WTC11 (cell line): ENCODE measurements around the gene LTV1. TPM values are rescaled to one million over a fixed set of nuclear protein-coding genes. Genes with fewer than 3 reads are reported as not detected.

Experiments
- ATAC-seq: fragments of 200-7000 bp; cut with Tn5 transposase; 2 replicates; pipeline ENCODE4 v1.10.0; 2021; ENCODE audit warnings: mild to moderate bottlenecking, moderate library complexity
- CTCF ChIA-PET: fragments of 300-600 bp; sonication (Branson Sonifier 250); formaldehyde crosslinking; loops from one replicate; lab custom pipeline; 2021; ENCODE audit warnings: antibody characterized with exemption; lab: Charles Lee
- POLR2A ChIA-PET: fragments of 350-600 bp; sonication (Branson Sonifier 250); formaldehyde crosslinking; loops from one replicate; lab custom pipeline; 2021; ENCODE audit warnings: antibody characterized with exemption; lab: Charles Lee
- DNase-seq: peaks from one replicate; pipeline ENCODE4 v3.0.0; 2021; ENCODE audit warnings: low spot score
- H3K27ac Mint-ChIP-seq: 2 replicates; pipeline ENCODE4 v1.8.0; 2021; ENCODE audit warnings: mixed read lengths
- H3K27me3 Mint-ChIP-seq: 2 replicates; pipeline ENCODE4 v1.8.0; 2021; ENCODE audit warnings: low read depth, mild to moderate bottlenecking, moderate library complexity, mixed read lengths
- H3K36me3 Mint-ChIP-seq: 2 replicates; pipeline ENCODE4 v1.8.0; 2021; ENCODE audit warnings: mixed read lengths
- H3K4me1 Mint-ChIP-seq: 2 replicates; pipeline ENCODE4 v1.8.0; 2022; ENCODE audit warnings: mixed read lengths
- H3K4me3 Mint-ChIP-seq: 2 replicates; pipeline ENCODE4 v1.8.0; 2021; ENCODE audit warnings: mild to moderate bottlenecking, moderate library complexity, mixed read lengths
- H3K9me3 Mint-ChIP-seq: 2 replicates; pipeline ENCODE4 v1.8.0; 2021; ENCODE audit warnings: mixed read lengths
- ATF6 ChIP-seq: sonication (generic); formaldehyde crosslinking; IDR thresholded peaks from 2 replicates; pipeline ENCODE4 v1.8.1; 2023; ENCODE audit warnings: mild to moderate bottlenecking, missing genetic modification reagents
- CBFB ChIP-seq: sonication (generic); formaldehyde crosslinking; IDR thresholded peaks from 2 replicates; pipeline ENCODE4 v1.8.1; 2022; ENCODE audit warnings: mild to moderate bottlenecking, low read depth, missing genetic modification reagents
- GRHL2 ChIP-seq: fragments of 250-450 bp; sonication (Bioruptor Pico); IDR thresholded peaks from 2 replicates; pipeline ENCODE4 v1.8.0; 2022; ENCODE audit warnings: mild to moderate bottlenecking, moderate library complexity; ENCODE audit not compliant: insufficient replicate concordance, severe bottlenecking
- GTF2I ChIP-seq: fragments of 250-450 bp; sonication (Bioruptor Pico); conservative IDR thresholded peaks from 2 replicates; pipeline ENCODE4 v1.4.0; 2021; ENCODE audit warnings: mild to moderate bottlenecking
- HMGA2 ChIP-seq: fragments of 250-450 bp; sonication (Bioruptor Pico); IDR thresholded peaks from 2 replicates; pipeline ENCODE4 v1.4.0; 2021; ENCODE audit warnings: mild to moderate bottlenecking, moderate library complexity
- JAZF1 ChIP-seq: fragments of 250-450 bp; sonication (Bioruptor Pico); IDR thresholded peaks from 2 replicates; pipeline ENCODE4 v1.9.0; 2021; ENCODE audit warnings: moderate library complexity, mild to moderate bottlenecking, inconsistent platforms
- KAT7 ChIP-seq: sonication (generic); formaldehyde crosslinking; IDR thresholded peaks from 2 replicates; pipeline ENCODE4 v1.8.1; 2023; ENCODE audit warnings: missing genetic modification reagents, mild to moderate bottlenecking, borderline replicate concordance
- MXD4 ChIP-seq: fragments of 250-450 bp; sonication (Bioruptor Pico); IDR thresholded peaks from 2 replicates; pipeline ENCODE4 v1.8.0; 2021; ENCODE audit warnings: mild to moderate bottlenecking, moderate library complexity, borderline replicate concordance
- MYBL2 ChIP-seq: sonication (generic); formaldehyde crosslinking; IDR thresholded peaks from 2 replicates; pipeline ENCODE4 v1.8.1; 2023; ENCODE audit warnings: mild to moderate bottlenecking, moderate library complexity, missing genetic modification reagents
- NR1H2 ChIP-seq: sonication (generic); formaldehyde crosslinking; IDR thresholded peaks from 2 replicates; pipeline ENCODE4 v1.9.0; 2021; ENCODE audit warnings: mild to moderate bottlenecking, moderate library complexity, missing genetic modification reagents
- OVOL2 ChIP-seq: fragments of 250-450 bp; sonication (Bioruptor Pico); IDR thresholded peaks from 2 replicates; pipeline ENCODE4 v1.9.0; 2021; ENCODE audit warnings: mild to moderate bottlenecking, borderline replicate concordance
- PRDM15 ChIP-seq: sonication (generic); formaldehyde crosslinking; IDR thresholded peaks from 2 replicates; pipeline ENCODE4 v1.8.0; 2022; ENCODE audit warnings: missing genetic modification reagents
- SOX15 ChIP-seq: fragments of 250-450 bp; sonication (Bioruptor Pico); IDR thresholded peaks from 2 replicates; pipeline ENCODE4 v1.9.0; 2021; ENCODE audit warnings: mild to moderate bottlenecking
- TP53 ChIP-seq: sonication (generic); formaldehyde crosslinking; IDR thresholded peaks from 2 replicates; pipeline ENCODE4 v1.8.1; 2023; ENCODE audit warnings: mild to moderate bottlenecking, missing genetic modification reagents
- ZNF219 ChIP-seq: sonication (generic); formaldehyde crosslinking; IDR thresholded peaks from 2 replicates; pipeline ENCODE4 v1.8.0; 2023; ENCODE audit warnings: missing genetic modification reagents, mild to moderate bottlenecking, borderline replicate concordance
- ZNF423 ChIP-seq: fragments of 250-450 bp; sonication (Bioruptor Pico); IDR thresholded peaks from 2 replicates; pipeline ENCODE4 v2.1.2; 2022; ENCODE audit warnings: mild to moderate bottlenecking, moderate library complexity
- total RNA-seq: library from RNA; stranded (reverse); gene quantifications from 3 replicates; pipeline ENCODE4 v1.2.3, GENCODE V29; 2021
- TF ChIP-seq, protein P1 (sequence below): fragments of 200-600 bp; IDR thresholded peaks from 2 replicates; pipeline ENCODE4 v1.8.0; 2022; ENCODE audit warnings: antibody characterized with exemption
- TF ChIP-seq, protein P2 (sequence below): sonication (generic); formaldehyde crosslinking; IDR thresholded peaks from 2 replicates; pipeline ENCODE4 v1.8.1; 2023; ENCODE audit warnings: mild to moderate bottlenecking, moderate library complexity, missing genetic modification reagents
- TF ChIP-seq, protein P3 (sequence below): sonication (generic); formaldehyde crosslinking; IDR thresholded peaks from 2 replicates; pipeline ENCODE4 v1.8.0; 2023; ENCODE audit warnings: missing genetic modification reagents, mild to moderate bottlenecking, borderline replicate concordance
- TF ChIP-seq, protein P4 (sequence below): sonication (generic); formaldehyde crosslinking; IDR thresholded peaks from 2 replicates; pipeline ENCODE4 v1.8.0; 2023; ENCODE audit warnings: missing genetic modification reagents

LTV1 gene
- total RNA-seq, 1 experiment from 2014 or later, result 37.7 TPM

DNA sequence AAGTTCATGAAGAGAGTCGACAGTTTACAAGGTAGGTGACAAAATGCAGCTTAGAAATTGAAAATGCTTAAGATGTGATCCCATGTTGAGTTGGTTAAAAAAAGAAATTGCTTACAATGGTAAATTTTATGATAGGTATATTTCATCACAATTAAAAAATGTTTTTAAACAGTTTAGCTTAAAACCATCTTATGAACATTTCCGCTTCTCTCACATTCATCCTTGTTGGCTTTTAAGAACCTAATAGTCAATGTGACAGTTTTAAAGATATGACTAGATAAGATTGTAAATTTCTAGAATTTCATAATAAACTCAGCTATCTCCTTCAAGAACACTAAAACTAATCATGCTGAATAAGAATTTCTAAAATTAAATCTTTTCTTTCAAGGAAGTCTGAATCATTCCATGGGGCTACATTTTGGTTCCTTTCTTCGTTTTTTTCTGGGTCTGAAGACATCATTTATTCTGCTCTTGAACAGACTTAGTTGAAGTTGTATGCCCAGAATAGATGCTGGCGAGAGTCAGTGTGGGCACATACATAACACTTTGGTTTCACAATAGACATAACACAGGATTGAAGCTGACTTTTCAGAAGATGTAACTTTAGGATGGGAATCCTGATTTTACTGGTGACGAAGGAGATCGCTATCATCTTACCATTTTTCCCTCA is 35.9 kb upstream of the LTV1 start:
- ChIA-PET CTCF (no interaction called here), POLR2A (no interaction called here)
- no peak for DNase-seq
- H3K9me3 Mint-ChIP-seq, result no peaks in the 10 kb centered on the region
- H3K36me3 Mint-ChIP-seq, result peaks cover 35% of the 10 kb centered on the region
- no peak for ATAC-seq
- H3K4me1 Mint-ChIP-seq, result peaks cover 22% of the 10 kb centered on the region
- no peak overlapping the region for H3K27ac Mint-ChIP-seq
- TF ChIP-seq KAT7, result no peak
- no peak for TF ChIP-seq JAZF1 (CRISPR knock-in tag)
- TF ChIP-seq ZNF219 (CRISPR knock-in tag), result no peak
- no peak for TF ChIP-seq MXD4
- TF ChIP-seq MYBL2, result no peak
- TF ChIP-seq SOX15 (CRISPR knock-in tag), result no peak
- TF ChIP-seq, protein P1, sequence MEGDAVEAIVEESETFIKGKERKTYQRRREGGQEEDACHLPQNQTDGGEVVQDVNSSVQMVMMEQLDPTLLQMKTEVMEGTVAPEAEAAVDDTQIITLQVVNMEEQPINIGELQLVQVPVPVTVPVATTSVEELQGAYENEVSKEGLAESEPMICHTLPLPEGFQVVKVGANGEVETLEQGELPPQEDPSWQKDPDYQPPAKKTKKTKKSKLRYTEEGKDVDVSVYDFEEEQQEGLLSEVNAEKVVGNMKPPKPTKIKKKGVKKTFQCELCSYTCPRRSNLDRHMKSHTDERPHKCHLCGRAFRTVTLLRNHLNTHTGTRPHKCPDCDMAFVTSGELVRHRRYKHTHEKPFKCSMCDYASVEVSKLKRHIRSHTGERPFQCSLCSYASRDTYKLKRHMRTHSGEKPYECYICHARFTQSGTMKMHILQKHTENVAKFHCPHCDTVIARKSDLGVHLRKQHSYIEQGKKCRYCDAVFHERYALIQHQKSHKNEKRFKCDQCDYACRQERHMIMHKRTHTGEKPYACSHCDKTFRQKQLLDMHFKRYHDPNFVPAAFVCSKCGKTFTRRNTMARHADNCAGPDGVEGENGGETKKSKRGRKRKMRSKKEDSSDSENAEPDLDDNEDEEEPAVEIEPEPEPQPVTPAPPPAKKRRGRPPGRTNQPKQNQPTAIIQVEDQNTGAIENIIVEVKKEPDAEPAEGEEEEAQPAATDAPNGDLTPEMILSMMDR, result no peak
- TF ChIP-seq GTF2I (CRISPR knock-in tag), result no peak
- TF ChIP-seq OVOL2, result no peak
- no peak for TF ChIP-seq ATF6 (CRISPR knock-in tag)
- no peak for TF ChIP-seq ZNF423
- TF ChIP-seq NR1H2 (CRISPR knock-in tag), result no peak
- TF ChIP-seq, protein P2, sequence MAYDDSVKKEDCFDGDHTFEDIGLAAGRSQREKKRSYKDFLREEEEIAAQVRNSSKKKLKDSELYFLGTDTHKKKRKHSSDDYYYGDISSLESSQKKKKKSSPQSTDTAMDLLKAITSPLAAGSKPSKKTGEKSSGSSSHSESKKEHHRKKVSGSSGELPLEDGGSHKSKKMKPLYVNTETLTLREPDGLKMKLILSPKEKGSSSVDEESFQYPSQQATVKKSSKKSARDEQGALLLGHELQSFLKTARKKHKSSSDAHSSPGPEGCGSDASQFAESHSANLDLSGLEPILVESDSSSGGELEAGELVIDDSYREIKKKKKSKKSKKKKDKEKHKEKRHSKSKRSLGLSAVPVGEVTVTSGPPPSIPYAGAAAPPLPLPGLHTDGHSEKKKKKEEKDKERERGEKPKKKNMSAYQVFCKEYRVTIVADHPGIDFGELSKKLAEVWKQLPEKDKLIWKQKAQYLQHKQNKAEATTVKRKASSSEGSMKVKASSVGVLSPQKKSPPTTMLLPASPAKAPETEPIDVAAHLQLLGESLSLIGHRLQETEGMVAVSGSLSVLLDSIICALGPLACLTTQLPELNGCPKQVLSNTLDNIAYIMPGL (CRISPR knock-in tag), result no peak
- TF ChIP-seq PRDM15 (CRISPR knock-in tag), result no peak
- no peak overlapping the region for H3K4me3 Mint-ChIP-seq
- no peaks in the 10 kb centered on the region for H3K27me3 Mint-ChIP-seq

DNA sequence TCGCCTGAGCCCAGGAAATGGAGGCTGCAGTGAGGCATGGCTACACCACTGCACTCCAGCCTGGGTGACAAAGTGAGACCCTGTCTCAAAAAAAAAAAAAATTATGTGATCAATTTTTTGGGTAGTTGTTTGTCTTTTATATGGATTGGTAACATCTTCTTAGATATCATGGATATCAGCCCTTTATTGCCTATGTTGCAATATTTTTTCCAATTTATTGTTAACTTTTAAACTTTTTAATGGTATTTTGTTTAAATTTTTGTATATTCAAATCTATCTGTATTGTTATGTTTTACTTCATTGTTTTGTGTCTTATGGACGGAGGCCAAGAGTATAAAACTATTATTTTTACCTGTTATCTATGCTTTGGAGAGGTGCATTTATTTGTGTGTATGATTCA is 32.4 kb upstream of the LTV1 start:
- Mint-ChIP-seq H3K4me1 (no peaks in the 10 kb centered on the region), H3K36me3 (peaks cover 43% of the 10 kb centered on the region), H3K27ac (no peak overlapping the region), H3K4me3 (no peak overlapping the region), H3K27me3 (no peaks in the 10 kb centered on the region), H3K9me3 (0 out of 2 replicates have a peak, but pooled peaks cover 3% of the 10 kb centered on the region)
- no peak for ATAC-seq
- ChIA-PET POLR2A (no interaction called here), CTCF (no interaction called here)
- DNase-seq, result no peak
- no peak for TF ChIP-seq GTF2I (CRISPR knock-in tag)
- no peak for TF ChIP-seq GRHL2
- TF ChIP-seq HMGA2 (CRISPR knock-in tag), result no peak
- TF ChIP-seq, protein P3, sequence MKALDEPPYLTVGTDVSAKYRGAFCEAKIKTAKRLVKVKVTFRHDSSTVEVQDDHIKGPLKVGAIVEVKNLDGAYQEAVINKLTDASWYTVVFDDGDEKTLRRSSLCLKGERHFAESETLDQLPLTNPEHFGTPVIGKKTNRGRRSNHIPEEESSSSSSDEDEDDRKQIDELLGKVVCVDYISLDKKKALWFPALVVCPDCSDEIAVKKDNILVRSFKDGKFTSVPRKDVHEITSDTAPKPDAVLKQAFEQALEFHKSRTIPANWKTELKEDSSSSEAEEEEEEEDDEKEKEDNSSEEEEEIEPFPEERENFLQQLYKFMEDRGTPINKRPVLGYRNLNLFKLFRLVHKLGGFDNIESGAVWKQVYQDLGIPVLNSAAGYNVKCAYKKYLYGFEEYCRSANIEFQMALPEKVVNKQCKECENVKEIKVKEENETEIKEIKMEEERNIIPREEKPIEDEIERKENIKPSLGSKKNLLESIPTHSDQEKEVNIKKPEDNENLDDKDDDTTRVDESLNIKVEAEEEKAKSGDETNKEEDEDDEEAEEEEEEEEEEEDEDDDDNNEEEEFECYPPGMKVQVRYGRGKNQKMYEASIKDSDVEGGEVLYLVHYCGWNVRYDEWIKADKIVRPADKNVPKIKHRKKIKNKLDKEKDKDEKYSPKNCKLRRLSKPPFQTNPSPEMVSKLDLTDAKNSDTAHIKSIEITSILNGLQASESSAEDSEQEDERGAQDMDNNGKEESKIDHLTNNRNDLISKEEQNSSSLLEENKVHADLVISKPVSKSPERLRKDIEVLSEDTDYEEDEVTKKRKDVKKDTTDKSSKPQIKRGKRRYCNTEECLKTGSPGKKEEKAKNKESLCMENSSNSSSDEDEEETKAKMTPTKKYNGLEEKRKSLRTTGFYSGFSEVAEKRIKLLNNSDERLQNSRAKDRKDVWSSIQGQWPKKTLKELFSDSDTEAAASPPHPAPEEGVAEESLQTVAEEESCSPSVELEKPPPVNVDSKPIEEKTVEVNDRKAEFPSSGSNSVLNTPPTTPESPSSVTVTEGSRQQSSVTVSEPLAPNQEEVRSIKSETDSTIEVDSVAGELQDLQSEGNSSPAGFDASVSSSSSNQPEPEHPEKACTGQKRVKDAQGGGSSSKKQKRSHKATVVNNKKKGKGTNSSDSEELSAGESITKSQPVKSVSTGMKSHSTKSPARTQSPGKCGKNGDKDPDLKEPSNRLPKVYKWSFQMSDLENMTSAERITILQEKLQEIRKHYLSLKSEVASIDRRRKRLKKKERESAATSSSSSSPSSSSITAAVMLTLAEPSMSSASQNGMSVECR (CRISPR knock-in tag), result no peak
- TF ChIP-seq, protein P4, sequence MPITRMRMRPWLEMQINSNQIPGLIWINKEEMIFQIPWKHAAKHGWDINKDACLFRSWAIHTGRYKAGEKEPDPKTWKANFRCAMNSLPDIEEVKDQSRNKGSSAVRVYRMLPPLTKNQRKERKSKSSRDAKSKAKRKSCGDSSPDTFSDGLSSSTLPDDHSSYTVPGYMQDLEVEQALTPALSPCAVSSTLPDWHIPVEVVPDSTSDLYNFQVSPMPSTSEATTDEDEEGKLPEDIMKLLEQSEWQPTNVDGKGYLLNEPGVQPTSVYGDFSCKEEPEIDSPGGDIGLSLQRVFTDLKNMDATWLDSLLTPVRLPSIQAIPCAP (CRISPR knock-in tag), result no peak
- TF ChIP-seq TP53 (CRISPR knock-in tag), result no peak
- no peak for TF ChIP-seq CBFB (CRISPR knock-in tag)
